Esophagus squamous epithelium (tissue), 4 donors: ENCODE measurements around the gene PARD3.

Experiments used
- CTCF ChIP-seq, 6 experiments: fragments of 450-650 bp in 4 of 6; fragments of 200-600 bp in 2 of 6; sonication (generic) in 2 of 6; IDR thresholded peaks; one replicate each; pipeline ENCODE4 v1.5.1; 2016 to 2019; ENCODE audit warnings: antibody characterized with exemption in 6 of 6, mild to moderate bottlenecking in 4 of 6, moderate library complexity in 4 of 6
- POLR2A ChIP-seq, 4 donors: fragments of 450-650 bp; IDR thresholded peaks; one replicate each; pipeline ENCODE4 v1.6.1; 2017; ENCODE audit warnings: antibody characterized with exemption in 4 of 4, mild to moderate bottlenecking in 4 of 4, moderate library complexity in 3 of 4

- TF ChIP-seq CTCF (IDR thresholded peaks at IDR 0.05) (no peak), POLR2A (IDR thresholded peaks at IDR 0.05) (no peak)
Measured at GRCh38 chr10:34742456-34742855, 72.6 kb downstream of the PARD3 start.
